ENCODE measurements around the gene VMP1. TPM values are rescaled to one million over a fixed set of nuclear protein-coding genes. Genes with fewer than 3 reads are reported as not detected.

The VMP1 gene
- total and polyA plus RNA-seq, 2 of the 4 experiments (the other 2 are of a cell fraction) = 89.8 to 197 TPM

DNA sequence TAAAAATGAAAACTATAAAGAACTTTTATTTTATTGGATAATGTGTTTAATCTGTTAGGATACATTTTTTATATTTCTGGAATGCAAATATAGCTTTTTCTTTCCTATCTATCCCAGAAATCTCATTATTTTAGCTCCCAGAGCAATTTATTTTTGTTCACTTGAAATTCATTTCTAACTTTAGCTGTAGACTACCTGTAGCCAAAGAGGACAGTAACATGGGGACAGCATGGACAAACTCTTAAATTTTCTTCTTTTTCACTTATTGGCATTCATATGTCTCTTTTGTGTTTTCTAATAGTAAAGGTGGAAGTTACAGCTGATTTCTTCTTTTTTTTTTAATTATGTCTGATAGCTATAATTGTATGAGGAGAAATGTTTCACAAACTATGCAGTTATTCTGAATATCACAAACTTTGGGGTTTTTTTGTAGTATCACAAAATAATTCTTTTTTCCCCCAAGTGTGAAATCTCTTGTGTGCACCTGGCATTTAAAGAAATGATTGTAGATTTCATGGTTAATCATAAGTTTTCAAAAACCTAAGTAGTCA, 55.4 kb downstream of the VMP1 start:
- Histone ChIP-seq H3K9ac (ENCODE audit: low read depth, low read length) (no peak overlapping the region), H3K79me1 (ENCODE audit: low read depth in 1 of 2, low read length in 2 of 2) (peaks cover 23 to 48% of the 10 kb centered on the region in 2 experiments), H3K36me3 (ENCODE audit: control insufficient read depth, insufficient read depth, low read length) (peaks cover 6% of the 10 kb centered on the region), H4K91ac (ENCODE audit: insufficient read depth, low read depth, low read length) (peak overlapping the region; percentile 80; the same call in 1 of the 2 replicates), H4K5ac (ENCODE audit: low read depth, low read length) (no peak overlapping the region), H2AK9ac (replicated peaks; ENCODE audit: low read depth, low read length, poor library complexity) (no peak overlapping the region), H3K4me3 (ENCODE audit: insufficient read depth, low read depth, low read length) (no peak overlapping the region), H3K9me3 (ENCODE audit: control insufficient read depth, insufficient read depth, low read length) (no peaks in the 10 kb centered on the region), H3K9me1 (ENCODE audit: insufficient read depth, low read length) (peaks cover 13% of the 10 kb centered on the region), H4K20me1 (ENCODE audit: insufficient read depth, low read length) (no peaks in the 10 kb centered on the region), H3K18ac (ENCODE audit: low read depth, low read length) (peak overlapping the region; percentile 89), H3K4me2 (ENCODE audit: low read depth, low read length) (peak overlapping the region; percentile 49; the same call in 1 of the 2 replicates), H3K4ac (ENCODE audit: low read depth, low read length) (peak overlapping the region; percentile 84; the same call in 1 of the 2 replicates), H3K4me1 (ENCODE audit: control insufficient read depth, insufficient read depth, low read length) (peaks cover 22% of the 10 kb centered on the region), H2AFZ (replicated peaks; ENCODE audit: low read length, poor library complexity) (no peak overlapping the region), H2BK20ac (ENCODE audit: low read depth, low read length) (peak overlapping the region; percentile 89; the same call in 1 of the 2 replicates), H2BK120ac (ENCODE audit: low read depth, low read length) (peak overlapping the region; percentile 88), H4K8ac (ENCODE audit: low read depth in 2 of 2, low read length in 2 of 2) (peak overlapping the region in 1 of 2 experiments; percentile 77; a peak in 1 of 4 replicates), H3K56ac (ENCODE audit: extremely low read depth, insufficient read depth, low read length) (peak overlapping the region; percentile 89), H3K23ac (ENCODE audit: low read depth, low read length) (no peak overlapping the region), H2BK15ac (ENCODE audit: low read depth, low read length) (no peak overlapping the region), H3K14ac (replicated peaks; ENCODE audit: low read depth, low read length) (no peak overlapping the region; the same call in 1 of the 2 replicates), H2BK5ac (ENCODE audit: low read depth, low read length, poor library complexity, severe bottlenecking) (peak overlapping the region; percentile 95), H3K27ac (ENCODE audit: insufficient read depth, low read length) (peak overlapping the region; percentile 70; the same call in 1 of the 2 replicates), H2AK5ac (ENCODE audit: low read depth, low read length) (no peak overlapping the region), H3K27me3 (ENCODE audit: control insufficient read depth, insufficient read depth, low read length) (no peaks in the 10 kb centered on the region)
- ATAC-seq (ENCODE audit: low read depth) = no peak
- dilution Hi-C loops (cut with HindIII; ENCODE audit: low sequenced_read_pairs, unreplicated experiment) = no loop called here
- ChIA-PET CTCF (no interaction called here), POLR2A (ENCODE audit: unreplicated experiment) (interaction anchor here (0.8 to 3.0 kb wide), 3 partner anchors 76 to 80 kb away, joined by 3 to 10 read pairs (median 3); no protein-coding TSS in a partner anchor)
- no TSS peak for BruUV-seq (replicated peaks)
- intact Hi-C loops (cut with micrococcal nuclease) = loop anchor here (1.0 kb wide), 1 partner anchor 20 kb away; no protein-coding TSS in a partner anchor
- TF ChIP-seq, protein P1, sequence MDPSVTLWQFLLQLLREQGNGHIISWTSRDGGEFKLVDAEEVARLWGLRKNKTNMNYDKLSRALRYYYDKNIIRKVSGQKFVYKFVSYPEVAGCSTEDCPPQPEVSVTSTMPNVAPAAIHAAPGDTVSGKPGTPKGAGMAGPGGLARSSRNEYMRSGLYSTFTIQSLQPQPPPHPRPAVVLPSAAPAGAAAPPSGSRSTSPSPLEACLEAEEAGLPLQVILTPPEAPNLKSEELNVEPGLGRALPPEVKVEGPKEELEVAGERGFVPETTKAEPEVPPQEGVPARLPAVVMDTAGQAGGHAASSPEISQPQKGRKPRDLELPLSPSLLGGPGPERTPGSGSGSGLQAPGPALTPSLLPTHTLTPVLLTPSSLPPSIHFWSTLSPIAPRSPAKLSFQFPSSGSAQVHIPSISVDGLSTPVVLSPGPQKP (IDR thresholded peaks at IDR 0.05; ENCODE audit: borderline replicate concordance, low read depth, low read length) = no peak
- TF ChIP-seq MAZ (IDR thresholded peaks at IDR 0.05; ENCODE audit: borderline replicate concordance, low read depth, low read length) = no peak
- TF ChIP-seq, protein P2, sequence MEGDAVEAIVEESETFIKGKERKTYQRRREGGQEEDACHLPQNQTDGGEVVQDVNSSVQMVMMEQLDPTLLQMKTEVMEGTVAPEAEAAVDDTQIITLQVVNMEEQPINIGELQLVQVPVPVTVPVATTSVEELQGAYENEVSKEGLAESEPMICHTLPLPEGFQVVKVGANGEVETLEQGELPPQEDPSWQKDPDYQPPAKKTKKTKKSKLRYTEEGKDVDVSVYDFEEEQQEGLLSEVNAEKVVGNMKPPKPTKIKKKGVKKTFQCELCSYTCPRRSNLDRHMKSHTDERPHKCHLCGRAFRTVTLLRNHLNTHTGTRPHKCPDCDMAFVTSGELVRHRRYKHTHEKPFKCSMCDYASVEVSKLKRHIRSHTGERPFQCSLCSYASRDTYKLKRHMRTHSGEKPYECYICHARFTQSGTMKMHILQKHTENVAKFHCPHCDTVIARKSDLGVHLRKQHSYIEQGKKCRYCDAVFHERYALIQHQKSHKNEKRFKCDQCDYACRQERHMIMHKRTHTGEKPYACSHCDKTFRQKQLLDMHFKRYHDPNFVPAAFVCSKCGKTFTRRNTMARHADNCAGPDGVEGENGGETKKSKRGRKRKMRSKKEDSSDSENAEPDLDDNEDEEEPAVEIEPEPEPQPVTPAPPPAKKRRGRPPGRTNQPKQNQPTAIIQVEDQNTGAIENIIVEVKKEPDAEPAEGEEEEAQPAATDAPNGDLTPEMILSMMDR (conservative IDR thresholded peaks at IDR 0.05; ENCODE audit: low read depth, low read length) = no peak
- no peak for DNase-seq
- in situ Hi-C loops (cut with MboI; ENCODE audit: low sequenced_read_pairs) = no loop called here

Measured in IMR-90 (cell line).